SJSA1 (cell line): ENCODE results near the gene ERFE. TPM values are rescaled to one million over a fixed set of nuclear protein-coding genes. Genes with fewer than 3 reads are reported as not detected.

Experiments
- DNase-seq, 2 experiments: peaks; one replicate each; pipeline ENCODE4 v3.0.0-alpha.2; 2015 to 2020; ENCODE audit warnings: low spot score in 2 of 2, low read depth in 1 of 2
- H3K27ac ChIP-seq: fragments of 250-450 bp; sonication (Bioruptor Pico); 2 replicates; pipeline ENCODE4 v1.5.1; 2020; ENCODE audit warnings: mild to moderate bottlenecking, moderate library complexity
- H3K27me3 ChIP-seq: fragments of 250-450 bp; sonication (Bioruptor Pico); replicated peaks from 2 replicates; pipeline ENCODE4 v1.5.1; 2020; ENCODE audit warnings: mild to moderate bottlenecking, moderate library complexity
- H3K36me3 ChIP-seq: fragments of 250-450 bp; sonication (Bioruptor Pico); 2 replicates; pipeline ENCODE4 v1.5.1; 2020; ENCODE audit warnings: mild to moderate bottlenecking
- H3K4me1 ChIP-seq: fragments of 250-450 bp; sonication (Bioruptor Pico); replicated peaks from 2 replicates; pipeline ENCODE4 v1.6.1; 2021; ENCODE audit warnings: mild to moderate bottlenecking
- H3K4me3 ChIP-seq: fragments of 250-450 bp; sonication (Bioruptor Pico); 2 replicates; pipeline ENCODE4 v1.5.1; 2020; ENCODE audit warnings: mild to moderate bottlenecking
- H3K9me3 ChIP-seq: fragments of 250-450 bp; sonication (Bioruptor Pico); replicated peaks from 2 replicates; pipeline ENCODE4 v1.5.1; 2020; ENCODE audit warnings: mild to moderate bottlenecking
- total RNA-seq: library from RNA; depleted of rRNA; stranded (reverse); fragments of >200 nt; shearing (Covaris generic); gene quantifications from 2 replicates; pipeline ENCODE4 v1.2.3, GENCODE V29; 2014

ERFE gene
- total RNA-seq, 1 experiment from 2014 or later: 14.9 TPM

GRCh38 chr2:238159661-238160205, 963 bp downstream of the ERFE start:
- no peak overlapping the region for H3K27ac ChIP-seq
- H3K4me3 ChIP-seq: peak overlapping the region; percentile 45; the same call in 1 of the 2 replicates

GRCh38 chr2:238160206-238161129, 1.7 kb downstream of the ERFE start:
- no peak for DNase-seq
- no peaks in the 10 kb centered on the region for H3K9me3 ChIP-seq
- no peaks in the 10 kb centered on the region for H3K27me3 ChIP-seq
- H3K27ac ChIP-seq: no peak overlapping the region
- peaks cover 18% of the 10 kb centered on the region for H3K4me1 ChIP-seq
- no peak overlapping the region for H3K4me3 ChIP-seq
- no peaks in the 10 kb centered on the region for H3K36me3 ChIP-seq

More at GRCh38 chr2:238159661-238160205, 963 bp downstream of the ERFE start:
- Histone ChIP-seq H3K4me1 (peaks cover 18% of the 10 kb centered on the region), H3K36me3 (no peaks in the 10 kb centered on the region), H3K27me3 (no peaks in the 10 kb centered on the region), H3K9me3 (no peaks in the 10 kb centered on the region)
- DNase-seq: no peak

GRCh38 chr2:238161291-238162051, 2.7 kb downstream of the ERFE start:
- Histone ChIP-seq H3K27ac (no peak overlapping the region), H3K9me3 (no peaks in the 10 kb centered on the region), H3K4me1 (peaks cover 18% of the 10 kb centered on the region), H3K27me3 (no peaks in the 10 kb centered on the region), H3K4me3 (no peak overlapping the region), H3K36me3 (no peaks in the 10 kb centered on the region)
- DNase-seq: no peak

GRCh38 chr2:238162251-238162845, 3.6 kb downstream of the ERFE start:
- Histone ChIP-seq H3K9me3 (no peaks in the 10 kb centered on the region), H3K4me1 (peaks cover 18% of the 10 kb centered on the region), H3K27ac (no peak overlapping the region), H3K36me3 (peaks cover 2% of the 10 kb centered on the region), H3K27me3 (no peaks in the 10 kb centered on the region), H3K4me3 (no peak overlapping the region)
- DNase-seq: no peak

- DNase-seq: no peak
- Histone ChIP-seq H3K9me3 (no peaks in the 10 kb centered on the region), H3K4me1 (peaks cover 23% of the 10 kb centered on the region), H3K36me3 (peaks cover 8% of the 10 kb centered on the region), H3K27me3 (no peaks in the 10 kb centered on the region), H3K27ac (no peak overlapping the region), H3K4me3 (no peak overlapping the region)
These were observed 4.2 kb downstream of the ERFE start for GRCh38 chr2:238162846-238163441.

GRCh38 chr2:238163481-238164198, 4.9 kb downstream of the ERFE start:
- Histone ChIP-seq H3K4me1 (peaks cover 30% of the 10 kb centered on the region), H3K9me3 (no peaks in the 10 kb centered on the region), H3K27ac (no peak overlapping the region), H3K4me3 (no peak overlapping the region), H3K36me3 (peaks cover 15% of the 10 kb centered on the region), H3K27me3 (no peaks in the 10 kb centered on the region)
- DNase-seq: no peak

GRCh38 chr2:238164906-238165287, 6.1 kb downstream of the ERFE start:
- no peaks in the 10 kb centered on the region for H3K9me3 ChIP-seq
- H3K4me1 ChIP-seq: peaks cover 34% of the 10 kb centered on the region
- DNase-seq: no peak
- H3K36me3 ChIP-seq: peaks cover 23% of the 10 kb centered on the region
- no peak overlapping the region for H3K27ac ChIP-seq
- H3K27me3 ChIP-seq: no peaks in the 10 kb centered on the region
- no peak overlapping the region for H3K4me3 ChIP-seq

- no peak for DNase-seq
- Histone ChIP-seq H3K27me3 (no peaks in the 10 kb centered on the region), H3K27ac (no peak overlapping the region), H3K4me1 (peaks cover 36% of the 10 kb centered on the region), H3K4me3 (no peak overlapping the region), H3K36me3 (peaks cover 28% of the 10 kb centered on the region), H3K9me3 (no peaks in the 10 kb centered on the region)
These were observed 6.6 kb downstream of the ERFE start for GRCh38 chr2:238165288-238165921.

GRCh38 chr2:238166391-238167343, 7.9 kb downstream of the ERFE start:
- peaks cover 46% of the 10 kb centered on the region for H3K4me1 ChIP-seq
- DNase-seq: no peak
- H3K9me3 ChIP-seq: no peaks in the 10 kb centered on the region
- no peak overlapping the region for H3K4me3 ChIP-seq
- H3K27me3 ChIP-seq: no peaks in the 10 kb centered on the region
- peaks cover 39% of the 10 kb centered on the region for H3K36me3 ChIP-seq
- H3K27ac ChIP-seq: no peak overlapping the region

GRCh38 chr2:238167344-238167715, 8.6 kb downstream of the ERFE start:
- DNase-seq: no peak
- Histone ChIP-seq H3K4me3 (no peak overlapping the region), H3K27ac (no peak overlapping the region), H3K9me3 (no peaks in the 10 kb centered on the region), H3K36me3 (peaks cover 46% of the 10 kb centered on the region), H3K27me3 (no peaks in the 10 kb centered on the region), H3K4me1 (peaks cover 50% of the 10 kb centered on the region)

- Histone ChIP-seq H3K4me3 (no peak overlapping the region), H3K36me3 (peaks cover 50% of the 10 kb centered on the region), H3K27ac (no peak overlapping the region), H3K9me3 (no peaks in the 10 kb centered on the region), H3K4me1 (peaks cover 52% of the 10 kb centered on the region), H3K27me3 (no peaks in the 10 kb centered on the region)
- peak in 1 of 2 experiments; percentile 43 for DNase-seq
These were observed 9.0 kb downstream of the ERFE start for GRCh38 chr2:238167761-238168160.
